ENCODE data around the gene DACT3.

GRCh38 chr19:46692918-46693722, 32.1 kb upstream of the DACT3 start:
- TF ChIP-seq CTCF (IDR thresholded peaks at IDR 0.05) (no peak), ZFX (IDR thresholded peaks at IDR 0.05; ENCODE audit: borderline replicate concordance) (no peak)
